Left lung (tissue), 10 donors: ENCODE data around the gene PPP1R9B. TPM values are rescaled to one million over a fixed set of nuclear protein-coding genes. Genes with fewer than 3 reads are reported as not detected.

Source experiments
- ATAC-seq: fragments of 200-7000 bp; cut with Tn5 transposase; one replicate; pipeline ENCODE4 v1.9.1; 2020; ENCODE audit warnings: moderate library complexity
- DNase-seq, 4 donors: peaks; one replicate each; pipeline ENCODE4 v3.0.0-alpha.2; 2013 to 2020
- H3K27ac ChIP-seq, 2 donors: fragments of 200-600 bp; sonication (generic) in 1 of 2; one replicate each; pipeline versions ENCODE4 v1.5.0 to v1.8.0; 2020 to 2021
- H3K27me3 ChIP-seq, 2 donors: fragments of 200-600 bp; sonication (generic) in 1 of 2; one replicate each; pipeline versions ENCODE4 v1.5.0 to v1.8.0; 2020 to 2021
- H3K36me3 ChIP-seq, 2 donors: fragments of 200-600 bp; sonication (generic) in 1 of 2; one replicate each; pipeline versions ENCODE4 v1.5.0 to v1.8.0; 2020 to 2021
- H3K4me1 ChIP-seq, 2 donors: fragments of 200-600 bp; one replicate each; pipeline ENCODE4 v1.8.0; 2021
- H3K4me3 ChIP-seq, 2 donors: fragments of 200-600 bp; sonication (generic) in 1 of 2; one replicate each; pipeline versions ENCODE4 v1.5.0 to v1.8.0; 2020 to 2021; ENCODE audit warnings: mild to moderate bottlenecking in 1 of 2
- H3K9me3 ChIP-seq, 2 donors: fragments of 200-600 bp; sonication (generic) in 1 of 2; one replicate each; pipeline versions ENCODE4 v1.5.0 to v1.8.0; 2020 to 2021
- CTCF ChIP-seq, 2 donors: fragments of 200-600 bp; sonication (generic) in 1 of 2; IDR thresholded peaks; one replicate each; pipeline versions ENCODE4 v1.5.0 to v1.8.0; 2021; ENCODE audit warnings: antibody characterized with exemption in 2 of 2
- intact Hi-C, 2 donors: fragments of 100-400 bp; cut with DNase I; formaldehyde crosslinking; loops; one replicate each; pipeline versions ENCODE4 v1.11.2 to v1.14.2; 2022
- polyA plus RNA-seq, 6 donors: library from polyadenylated mRNA; unstranded; fragments of 120-200 nt; gene quantifications; one replicate each; pipeline ENCODE4 v1.2.1, GENCODE V29; 2013; ENCODE audit not compliant: insufficient read length in 6 of 6
- total RNA-seq, 2 donors: library from RNA; stranded (reverse); fragmentation: NEBNext Ultra II Directional; extraction: Animal tissue kit (Norgen Biotek cat#: 25700); gene quantifications; one replicate each; pipeline ENCODE4 v1.2.1, GENCODE V29; 2021
- donor health status: DM: no; HTN: yes; CAD: no.
- donor health status: DM: no; HTN: no; CAD: no.

PPP1R9B gene
- total and polyA plus RNA-seq, 8 donors: 53.4 to 86.6 (median 67.3) TPM

- H3K4me3 ChIP-seq: peak overlapping the region; percentile 78 to 91
- peak; percentile 84 for ATAC-seq
- H3K27me3 ChIP-seq: no peaks in the 10 kb centered on the region
- TF ChIP-seq CTCF (IDR thresholded peaks at IDR 0.05): peak; percentile 89 to 96
- peaks cover 5 to 21% of the 10 kb centered on the region in 2 donors for H3K4me1 ChIP-seq
- no peaks in the 10 kb centered on the region for H3K9me3 ChIP-seq
- peak overlapping the region; percentile 69 to 78 for H3K27ac ChIP-seq
- intact Hi-C loops: no loop called here
- DNase-seq: peak; percentile 89 to 94 (median 91)
- peaks cover 0 to 29% of the 10 kb centered on the region in 2 donors for H3K36me3 ChIP-seq
Measured at GRCh38 chr17:50094243-50094752, 56.2 kb downstream of the PPP1R9B start.

- H3K4me1 ChIP-seq: peaks cover 5 to 21% of the 10 kb centered on the region in 2 donors
- intact Hi-C loops: no loop called here
- no peak for ATAC-seq
- no peak for TF ChIP-seq CTCF (IDR thresholded peaks at IDR 0.05)
- H3K36me3 ChIP-seq: peaks cover 0 to 31% of the 10 kb centered on the region in 2 donors
- H3K27me3 ChIP-seq: no peaks in the 10 kb centered on the region
- no peak overlapping the region for H3K4me3 ChIP-seq
- DNase-seq: no peak
- peak overlapping the region in 1 of 2 donors; percentile 78 for H3K27ac ChIP-seq
- no peaks in the 10 kb centered on the region for H3K9me3 ChIP-seq
Measured at GRCh38 chr17:50093807-50094206, 56.7 kb downstream of the PPP1R9B start.

- H3K36me3 ChIP-seq: peaks cover 0 to 36% of the 10 kb centered on the region in 2 donors
- H3K27me3 ChIP-seq: no peaks in the 10 kb centered on the region
- no peaks in the 10 kb centered on the region for H3K9me3 ChIP-seq
- no peak for TF ChIP-seq CTCF (IDR thresholded peaks at IDR 0.05)
- intact Hi-C loops: no loop called here
- H3K27ac ChIP-seq: no peak overlapping the region
- peaks cover 5 to 21% of the 10 kb centered on the region in 2 donors for H3K4me1 ChIP-seq
- no peak for DNase-seq
- ATAC-seq: no peak
- H3K4me3 ChIP-seq: no peak overlapping the region
Measured at GRCh38 chr17:50093246-50093645, 57.2 kb downstream of the PPP1R9B start.

GRCh38 chr17:50091918-50092285 is 58.6 kb downstream of the PPP1R9B start:
- H3K27ac ChIP-seq: no peak overlapping the region
- TF ChIP-seq CTCF (IDR thresholded peaks at IDR 0.05): no peak
- intact Hi-C loops: no loop called here

DNA sequence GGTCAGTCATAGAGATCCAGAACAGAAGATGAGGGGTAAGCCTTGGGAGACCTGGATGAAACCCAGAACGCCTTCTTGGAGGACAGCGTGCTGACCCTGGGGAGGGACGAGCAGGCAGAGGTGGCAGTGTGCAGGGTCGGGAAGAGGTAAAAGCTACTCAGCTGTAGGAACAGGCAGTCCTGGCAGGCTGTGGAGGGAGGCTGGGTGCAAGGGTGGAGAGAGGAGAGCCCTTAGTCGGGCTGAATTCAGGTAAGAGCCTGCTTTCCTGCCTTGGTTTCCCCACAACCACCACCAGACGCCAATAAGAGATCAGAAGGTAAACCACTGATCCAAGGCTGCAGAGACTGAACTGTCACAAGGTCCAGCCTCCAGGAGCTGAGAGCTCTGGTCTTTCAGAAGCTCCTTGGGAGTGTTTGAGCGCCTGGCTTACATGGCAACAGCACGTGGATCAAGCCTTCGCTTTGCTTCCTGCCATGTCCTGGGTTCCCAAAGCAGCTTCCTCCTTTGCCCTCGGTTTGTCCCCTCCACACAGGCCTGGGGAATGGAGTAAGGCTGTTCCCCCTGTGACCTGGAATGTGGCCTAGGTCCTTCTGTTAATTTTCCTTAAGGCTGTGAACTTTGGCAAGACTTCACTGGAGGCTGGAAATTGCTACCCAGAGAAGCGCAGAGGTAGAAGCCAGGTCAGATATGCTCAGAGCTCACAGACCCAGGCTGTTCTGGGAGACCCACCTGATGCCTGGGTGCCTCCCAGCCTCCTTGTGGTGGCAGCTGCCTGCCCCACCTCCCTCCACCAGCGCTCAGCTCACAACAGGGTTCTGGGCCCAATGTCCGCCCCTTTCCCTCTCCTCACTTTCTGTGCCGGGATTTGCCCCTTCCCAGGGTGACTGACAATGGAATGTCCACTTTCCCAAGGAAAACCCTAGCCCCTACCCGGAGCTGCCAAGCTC is 59.2 kb downstream of the PPP1R9B start:
- H3K4me3 ChIP-seq: no peak overlapping the region
- H3K4me1 ChIP-seq: peaks cover 4 to 20% of the 10 kb centered on the region in 2 donors
- no peak for ATAC-seq
- no peak overlapping the region for H3K27ac ChIP-seq
- H3K36me3 ChIP-seq: peaks cover 0 to 44% of the 10 kb centered on the region in 2 donors
- H3K9me3 ChIP-seq: no peaks in the 10 kb centered on the region
- TF ChIP-seq CTCF (IDR thresholded peaks at IDR 0.05): no peak
- no peak for DNase-seq
- H3K27me3 ChIP-seq: no peaks in the 10 kb centered on the region
- intact Hi-C loops: no loop called here

More at GRCh38 chr17:50091918-50092285, 58.6 kb downstream of the PPP1R9B start:
- no peak overlapping the region for H3K4me3 ChIP-seq
- H3K36me3 ChIP-seq: peaks cover 0 to 40% of the 10 kb centered on the region in 2 donors
- DNase-seq (no peak), ATAC-seq (no peak)
- H3K4me1 ChIP-seq: peaks cover 5 to 21% of the 10 kb centered on the region in 2 donors
- H3K9me3 ChIP-seq: no peaks in the 10 kb centered on the region
- no peaks in the 10 kb centered on the region for H3K27me3 ChIP-seq
